Measurements from ENCODE around the gene SLC1A4.
"Not testable (repeated sequence)": the region's sequence is repeated elsewhere in the genome, so short reads cannot be mapped to it uniquely, and the experiment has no call there.

The SLC1A4 gene

DNA sequence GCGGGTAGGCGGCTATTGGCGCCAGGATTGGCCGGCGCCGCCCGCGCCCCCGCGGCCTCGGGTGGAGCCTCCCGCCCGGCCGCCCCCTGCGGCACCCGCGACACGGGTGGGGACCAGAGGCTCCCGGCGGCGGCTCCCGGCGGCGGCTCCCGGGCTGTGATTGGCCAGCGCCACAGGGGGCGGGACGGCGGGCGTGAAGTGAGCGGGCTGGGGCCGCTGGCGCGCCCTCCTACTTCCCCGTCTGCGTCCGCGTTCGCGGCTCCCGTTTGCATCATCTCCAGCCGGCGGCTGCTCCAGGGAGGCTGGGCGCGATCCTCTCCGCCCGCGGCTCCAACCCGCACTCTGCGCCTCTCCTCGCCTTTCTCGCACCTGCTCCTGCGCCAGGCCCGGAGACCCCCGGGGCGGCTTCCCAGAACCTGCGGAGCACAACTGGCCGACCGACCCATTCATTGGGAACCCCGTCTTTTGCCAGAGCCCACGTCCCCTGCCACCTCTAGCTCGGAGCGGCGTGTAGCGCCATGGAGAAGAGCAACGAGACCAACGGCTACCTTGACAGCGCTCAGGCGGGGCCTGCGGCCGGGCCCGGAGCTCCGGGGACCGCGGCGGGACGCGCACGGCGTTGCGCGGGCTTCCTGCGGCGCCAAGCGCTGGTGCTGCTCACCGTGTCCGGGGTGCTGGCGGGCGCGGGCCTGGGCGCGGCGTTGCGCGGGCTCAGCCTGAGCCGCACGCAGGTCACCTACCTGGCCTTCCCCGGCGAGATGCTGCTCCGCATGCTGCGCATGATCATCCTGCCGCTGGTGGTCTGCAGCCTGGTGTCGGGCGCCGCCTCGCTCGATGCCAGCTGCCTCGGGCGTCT, at the start of gene SLC1A4:
SLC1A4 (plus strand) TSS at position 274 of the 856 bp plus-strand sequence; CDS start at position 519, 245 bp downstream.
- peak; percentile 86 for DNase-seq

DNA sequence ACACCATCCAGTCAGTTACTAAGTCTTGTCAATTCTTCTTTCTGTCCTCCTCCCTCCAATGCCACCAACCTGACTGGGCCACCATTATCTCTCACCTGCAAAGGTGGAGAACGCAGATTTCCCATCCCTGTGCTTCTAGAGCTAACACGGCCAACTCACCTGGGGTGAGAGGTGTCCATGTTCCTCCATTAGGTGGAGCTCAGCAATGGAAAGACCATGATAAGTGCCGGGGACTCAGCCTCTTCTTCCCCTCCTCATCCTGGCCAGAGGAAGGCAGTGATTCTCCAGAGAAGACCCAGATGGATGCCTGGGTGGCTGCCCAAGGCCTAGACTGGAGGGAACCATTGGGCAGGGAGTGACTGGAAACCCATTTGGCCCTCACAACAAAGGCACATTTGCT, 48.1 kb upstream of the SLC1A4 start:
- DNase-seq = no peak

DNA sequence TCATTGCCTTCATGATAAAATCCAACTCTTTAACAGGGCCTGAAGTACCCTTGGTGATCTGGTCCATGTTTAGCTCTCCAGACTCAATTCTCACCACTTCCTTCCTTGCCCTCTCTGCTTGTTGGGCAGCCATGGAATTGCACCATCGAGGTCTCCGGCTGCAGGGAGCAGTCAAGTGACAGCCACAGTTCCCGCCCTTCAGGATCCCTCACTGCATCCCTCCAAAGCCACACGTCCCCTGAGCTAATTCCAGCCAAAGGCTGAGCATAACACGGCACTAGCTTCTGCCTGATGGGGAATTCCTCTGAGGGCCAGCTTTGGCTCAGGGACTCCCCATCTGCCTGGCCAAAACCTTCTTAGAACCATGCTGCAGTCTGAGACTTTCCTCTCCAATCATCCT, 47.4 kb upstream of the SLC1A4 start:
- no peak for DNase-seq

DNA sequence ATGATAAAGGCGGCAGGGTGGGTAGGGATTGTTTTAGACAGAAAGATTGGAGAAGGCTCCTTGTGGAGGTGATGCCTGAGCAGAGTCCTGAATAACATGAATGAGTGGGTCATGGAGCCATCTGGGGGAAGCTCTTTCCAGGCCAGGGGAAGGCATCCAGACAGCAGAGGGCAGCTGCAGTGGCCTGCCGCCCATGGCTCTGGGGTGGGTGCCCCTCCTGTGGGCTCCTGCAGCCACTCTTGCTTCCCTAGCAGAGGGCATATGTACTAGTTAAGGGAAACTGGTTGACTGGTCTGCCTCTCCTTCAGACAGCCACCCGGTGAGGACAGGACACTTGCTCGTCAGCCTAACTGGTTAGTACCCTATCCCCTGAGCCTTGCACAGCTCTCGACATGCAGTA, 46.5 kb upstream of the SLC1A4 start:
- DNase-seq = no peak

DNA sequence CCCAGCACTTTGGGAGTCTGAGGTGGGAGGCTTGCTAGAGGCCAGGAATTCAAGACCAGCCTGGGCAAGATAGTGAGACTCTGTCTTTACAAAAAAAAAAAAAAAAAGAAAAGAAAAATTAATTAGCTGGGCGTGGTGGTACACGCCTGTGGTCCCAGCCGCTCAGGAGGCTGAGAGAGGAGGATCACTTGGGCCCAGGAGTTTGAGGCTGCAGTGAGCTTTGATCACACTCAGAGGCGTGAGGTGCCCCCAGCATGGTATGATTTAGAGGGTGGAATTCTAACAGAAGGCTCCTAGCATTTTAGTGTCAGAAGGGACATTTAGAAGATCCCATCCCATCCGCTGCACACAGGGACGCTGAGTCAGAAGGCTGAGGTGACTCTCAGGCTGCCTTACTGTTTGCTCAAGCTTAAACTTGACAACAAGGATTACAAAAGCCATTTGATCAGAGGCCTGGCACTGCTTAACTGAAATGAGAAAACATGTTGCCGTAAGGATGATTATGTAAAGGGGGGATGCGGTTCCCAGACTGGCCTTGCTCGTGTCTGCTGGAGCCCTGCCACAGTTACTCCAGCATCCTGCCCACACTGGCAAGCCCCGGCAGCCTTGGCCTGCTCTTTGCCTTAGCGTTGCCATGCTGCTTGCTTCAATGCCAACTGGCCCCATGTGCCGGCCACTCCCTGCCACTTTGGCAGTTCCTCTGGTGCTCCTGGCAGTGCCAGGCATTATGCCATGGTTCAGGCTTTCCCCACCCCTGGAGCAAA, 45.6 kb upstream of the SLC1A4 start:
- DNase-seq = no peak

DNA sequence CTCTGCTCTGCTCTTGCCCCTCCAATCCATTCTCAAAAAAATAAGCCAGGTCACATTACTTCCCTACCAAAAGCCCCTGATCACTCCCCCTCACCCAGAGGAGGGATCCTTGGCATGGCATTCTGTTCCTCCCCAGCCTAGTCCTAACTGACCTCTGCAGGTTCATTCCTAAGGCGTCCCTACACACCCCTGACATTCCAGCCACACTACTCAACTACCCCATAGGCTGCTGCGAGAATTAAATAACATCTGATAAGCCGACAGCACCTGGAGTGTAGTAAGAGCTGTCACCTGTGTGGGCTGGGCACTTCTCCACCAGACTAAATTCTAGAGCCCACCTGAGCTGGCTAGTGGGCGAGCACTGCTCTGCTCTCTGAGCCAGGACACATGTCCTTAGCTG, 44.7 kb upstream of the SLC1A4 start:
- no peak for DNase-seq

DNA sequence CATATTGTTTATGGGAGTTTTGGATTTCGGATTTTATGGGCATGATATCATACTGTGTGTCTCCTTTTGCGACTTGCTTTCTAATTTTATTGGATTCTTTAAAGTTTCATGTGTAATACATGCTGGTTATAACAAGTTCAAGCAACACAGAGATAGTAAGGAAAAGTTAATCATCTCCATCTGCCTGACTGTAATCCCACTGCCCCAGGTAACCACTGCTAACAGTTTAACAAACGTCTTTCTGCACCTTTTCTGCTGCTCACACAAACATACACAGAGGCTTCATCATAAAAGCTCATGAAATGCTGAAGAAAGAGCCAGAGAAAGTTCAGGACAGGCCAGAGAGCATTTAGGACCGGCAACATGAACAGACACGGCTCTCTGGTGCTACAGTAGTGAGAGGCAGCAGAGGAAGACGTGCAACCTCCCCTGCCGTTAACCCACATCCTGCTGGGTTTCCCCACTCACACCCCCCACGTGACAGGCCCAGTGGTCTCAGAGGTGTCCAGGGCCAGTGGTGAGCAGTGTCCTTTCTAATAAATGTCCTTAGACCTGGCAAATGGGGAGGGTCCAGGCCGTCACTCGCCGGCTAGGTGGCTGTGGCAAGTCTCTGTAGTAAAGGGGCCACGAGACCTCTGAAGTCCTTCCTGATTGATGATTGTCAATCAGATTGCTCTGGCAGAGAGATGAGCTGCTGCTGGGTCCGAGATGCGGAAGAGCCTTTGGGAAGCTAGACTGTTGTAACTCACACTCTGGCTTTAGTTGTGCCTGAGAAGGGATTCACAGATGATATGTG, 43.0 kb upstream of the SLC1A4 start:
- peak; percentile 50 for DNase-seq

DNA sequence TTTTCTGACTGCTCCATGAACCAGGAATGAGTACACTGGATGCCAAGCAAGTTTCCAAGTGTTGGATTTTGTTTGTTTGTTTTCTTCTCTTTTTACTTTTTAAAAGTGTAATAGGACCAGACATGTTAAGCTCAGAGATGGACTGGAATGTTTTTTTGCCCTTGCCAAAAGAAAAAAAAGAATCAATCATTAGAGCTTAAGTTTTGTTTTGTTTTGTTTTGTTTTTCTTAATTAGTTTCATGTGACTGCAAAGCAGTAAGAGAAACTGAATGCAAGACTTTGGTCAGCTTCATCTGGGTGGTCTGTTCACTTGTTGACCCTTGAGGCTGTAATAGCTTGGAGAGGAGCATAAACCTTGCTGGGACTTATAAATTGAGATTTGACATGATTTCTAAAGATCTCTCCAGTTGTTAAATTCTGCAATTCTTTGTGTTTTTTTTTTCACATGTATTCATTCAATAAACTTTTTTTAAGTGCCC, 42.4 kb upstream of the SLC1A4 start:
- no peak for DNase-seq

DNA sequence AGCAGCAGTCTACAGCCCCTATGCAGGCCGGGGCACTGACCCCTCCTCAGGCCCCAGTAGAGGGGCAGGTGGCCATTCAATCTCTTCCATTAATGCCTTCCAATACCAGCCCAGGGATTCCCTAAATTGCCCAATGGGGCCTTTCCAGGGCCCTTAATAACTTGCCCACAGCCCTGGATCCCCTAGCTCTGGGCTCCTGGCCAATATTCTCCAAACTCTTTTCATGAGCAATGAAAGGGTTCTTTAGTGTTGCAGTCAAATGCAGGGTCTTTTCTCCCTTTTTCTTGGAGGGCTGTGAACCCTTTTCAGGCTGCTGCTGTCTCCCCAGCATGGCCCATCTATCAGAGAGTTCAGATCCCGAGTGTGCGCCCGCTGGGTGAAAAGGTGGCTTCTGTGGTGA, 41.3 kb upstream of the SLC1A4 start:
- DNase-seq = no peak

DNA sequence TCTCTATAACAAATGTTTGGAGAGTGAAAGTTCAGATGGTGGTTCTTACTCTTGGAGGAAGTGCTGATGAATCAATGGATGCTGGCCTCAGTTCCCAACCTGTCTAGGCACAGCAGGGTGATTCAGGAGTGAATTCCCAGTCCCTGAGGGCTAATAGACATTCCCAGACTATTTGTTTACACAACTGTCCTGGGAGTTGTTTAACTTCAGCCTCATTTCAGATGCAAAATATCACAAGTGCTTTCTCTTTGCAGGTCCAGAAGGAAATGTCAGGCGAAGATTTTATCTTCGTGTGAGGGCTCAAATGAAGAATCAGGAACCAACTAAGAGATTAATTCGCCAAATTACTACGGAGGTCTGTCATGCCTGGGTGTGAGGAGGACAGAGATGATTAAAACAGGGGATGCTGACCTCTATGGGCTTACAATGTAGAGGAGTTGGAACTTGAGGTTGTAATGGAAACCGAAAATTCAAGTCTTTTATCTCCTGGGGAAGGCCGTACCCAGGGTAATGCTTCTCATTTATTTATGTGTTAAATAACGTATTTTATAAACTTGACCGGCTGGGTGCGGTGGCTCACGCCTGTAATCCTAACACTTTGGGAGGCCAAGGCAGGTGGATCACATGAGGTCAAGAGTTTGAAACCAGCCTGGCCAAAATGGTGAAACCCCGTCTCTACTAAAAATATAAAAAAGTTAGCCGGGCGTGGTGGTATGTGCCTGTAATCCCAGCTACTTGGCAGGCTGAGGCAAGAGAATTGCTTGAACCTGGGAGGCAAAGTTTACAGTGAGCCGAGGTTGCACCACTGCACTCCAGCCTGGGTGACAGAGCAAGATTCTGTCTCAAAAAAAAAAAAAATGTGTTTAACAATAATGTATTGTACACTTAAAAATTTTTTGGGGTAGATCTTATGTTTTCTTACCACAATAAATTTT, 38.7 kb upstream of the SLC1A4 start:
- DNase-seq = no peak

DNA sequence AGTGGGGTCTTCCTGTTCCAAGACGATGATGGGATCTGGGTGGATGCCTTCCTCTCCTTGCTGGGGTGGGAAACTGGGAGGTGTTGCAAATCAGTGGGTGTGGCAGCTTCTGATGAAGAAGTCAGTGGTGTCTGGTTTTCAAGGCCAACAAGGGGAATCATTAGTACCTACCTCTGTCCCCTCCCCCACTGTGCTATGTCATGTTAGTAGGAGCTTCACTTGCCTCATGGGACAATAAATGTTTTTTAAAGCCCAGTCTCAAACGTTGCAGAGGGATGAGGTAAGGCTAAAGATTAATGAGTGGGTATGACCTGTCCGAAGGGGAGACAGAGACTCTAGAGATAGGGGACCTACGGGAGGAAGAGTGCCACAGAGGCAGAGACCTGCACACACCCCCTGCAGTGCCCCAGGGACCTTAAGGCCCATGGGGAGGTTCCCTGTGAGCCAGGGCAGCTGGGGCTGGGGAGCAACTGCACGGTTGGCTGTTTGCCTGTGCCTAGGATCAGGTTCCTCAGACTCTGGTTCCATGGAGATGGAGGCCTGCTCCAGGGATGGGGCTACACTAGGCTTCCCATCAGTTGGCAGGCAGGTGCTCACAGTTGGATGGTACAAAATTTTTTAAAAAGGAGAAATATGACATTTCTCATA, 37.8 kb upstream of the SLC1A4 start:
- DNase-seq = no peak

DNA sequence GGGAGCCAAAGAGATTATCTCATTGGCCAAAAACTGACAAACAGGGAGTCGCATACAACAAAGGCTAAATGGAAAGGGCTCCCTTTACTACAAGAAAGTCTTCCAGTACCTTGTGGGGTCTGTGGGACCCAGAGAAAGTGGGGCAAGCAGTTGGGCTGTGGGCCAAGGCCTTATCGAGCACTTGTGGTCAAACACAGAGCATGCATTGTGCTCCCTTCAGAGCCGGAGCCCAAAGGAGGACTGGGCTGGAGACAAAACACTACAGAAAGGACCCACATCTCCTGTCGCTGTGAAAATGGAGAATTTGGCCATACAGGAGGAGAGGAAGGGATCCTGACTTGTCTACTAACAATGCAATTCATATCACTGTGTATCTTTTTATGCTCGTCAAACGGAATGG, 37.1 kb upstream of the SLC1A4 start:
- no peak for DNase-seq

DNA sequence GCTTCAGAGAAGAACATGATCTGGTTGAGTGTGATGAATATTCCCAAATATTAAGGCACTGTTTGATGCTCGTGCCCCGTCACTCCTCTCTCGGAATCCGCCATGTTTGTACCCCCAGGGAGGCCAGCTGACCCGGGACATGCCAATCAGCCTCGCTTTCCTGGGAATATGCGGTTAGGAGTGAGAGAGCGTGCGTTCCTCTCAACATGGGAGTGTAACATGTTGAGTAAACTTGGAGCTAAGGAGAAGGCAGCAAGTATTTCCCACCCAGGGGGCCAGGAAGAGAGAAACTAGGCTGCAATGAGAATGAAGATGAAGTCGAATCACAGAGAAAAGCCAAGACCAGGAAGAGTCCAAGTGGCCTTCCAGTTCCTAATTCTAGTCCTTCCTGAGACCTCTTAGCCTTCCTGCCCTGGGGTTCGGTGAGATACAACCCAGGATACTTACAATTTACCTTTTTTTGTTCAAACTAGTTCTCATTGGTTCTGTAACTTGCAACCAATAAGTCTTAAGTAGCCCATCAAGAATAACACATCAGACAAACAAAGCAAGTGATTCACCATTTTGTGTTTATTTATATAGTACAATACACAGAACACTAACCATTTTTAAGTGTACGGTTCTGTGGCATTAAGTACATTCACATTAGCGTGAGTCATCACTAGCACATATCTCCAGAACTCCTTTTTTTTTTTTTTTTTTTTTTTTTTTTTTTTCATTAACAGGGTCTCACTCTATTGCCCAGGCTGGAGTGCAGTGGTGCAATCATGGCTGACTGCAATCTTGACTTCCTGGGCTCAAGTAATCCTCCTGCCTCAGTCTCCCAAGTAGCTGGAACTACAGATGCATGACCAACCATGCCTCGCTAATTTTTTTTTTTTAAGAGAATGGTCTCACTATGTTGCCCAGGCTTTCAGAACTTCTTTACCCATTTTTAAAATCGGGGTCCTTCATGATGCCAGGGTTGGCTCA, 36.4 kb upstream of the SLC1A4 start:
- DNase-seq = no peak

DNA sequence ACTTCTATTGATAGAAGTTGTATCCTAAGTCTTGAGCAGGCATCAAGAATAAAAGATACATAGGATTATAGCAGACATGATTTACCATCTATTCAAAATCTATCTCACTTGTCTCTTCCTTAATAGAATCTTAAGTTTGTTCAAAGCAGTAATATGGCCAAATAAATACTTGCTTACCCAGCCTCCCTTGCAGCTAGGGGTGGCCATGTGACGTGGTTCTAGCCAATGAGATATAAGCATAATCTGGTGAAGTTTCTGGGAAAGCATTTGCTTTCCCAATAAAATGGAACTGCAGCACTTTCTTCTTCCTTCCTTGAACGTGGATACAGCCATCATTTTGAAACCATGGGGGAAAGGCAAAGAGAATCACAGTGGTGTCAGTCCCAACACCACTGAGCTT, 33.7 kb upstream of the SLC1A4 start:
- no peak for DNase-seq

DNA sequence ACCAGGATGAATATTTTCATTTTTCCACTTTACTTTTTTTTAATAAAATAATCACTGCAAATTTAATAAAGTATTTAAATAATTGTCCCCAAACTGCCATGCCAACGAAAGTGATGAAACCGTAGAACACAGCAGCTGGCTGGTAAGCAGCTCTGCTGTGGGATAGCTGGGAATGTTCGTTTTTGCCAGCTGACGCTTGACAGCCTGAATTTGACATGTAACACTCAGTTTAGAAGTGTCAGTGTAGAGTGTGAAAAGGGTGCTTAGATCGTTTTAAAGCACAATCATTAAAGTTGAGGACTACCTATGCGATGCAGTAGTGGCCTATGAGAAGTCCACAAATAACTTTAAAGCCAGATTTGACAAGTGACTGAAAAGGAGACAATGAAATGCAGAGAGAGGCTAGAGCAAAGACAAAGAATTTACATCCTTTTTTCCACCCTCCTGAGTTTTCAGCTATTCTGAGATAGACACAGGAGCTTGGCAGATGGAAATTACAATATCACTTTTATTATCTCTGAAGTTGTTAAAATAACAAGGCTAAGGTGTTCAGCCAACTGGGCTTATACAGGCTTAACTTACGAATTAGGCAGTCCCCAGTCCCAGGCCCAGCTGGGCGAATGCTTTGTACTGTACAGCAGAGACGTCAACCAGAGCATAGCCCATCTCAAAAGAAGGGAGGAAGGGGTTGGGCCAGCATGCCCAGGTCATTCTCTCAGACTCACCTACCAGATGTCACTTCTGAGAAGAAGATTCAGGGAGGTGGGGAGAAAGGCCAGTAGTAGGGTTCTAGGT, 31.9 kb upstream of the SLC1A4 start:
- DNase-seq = no peak

DNA sequence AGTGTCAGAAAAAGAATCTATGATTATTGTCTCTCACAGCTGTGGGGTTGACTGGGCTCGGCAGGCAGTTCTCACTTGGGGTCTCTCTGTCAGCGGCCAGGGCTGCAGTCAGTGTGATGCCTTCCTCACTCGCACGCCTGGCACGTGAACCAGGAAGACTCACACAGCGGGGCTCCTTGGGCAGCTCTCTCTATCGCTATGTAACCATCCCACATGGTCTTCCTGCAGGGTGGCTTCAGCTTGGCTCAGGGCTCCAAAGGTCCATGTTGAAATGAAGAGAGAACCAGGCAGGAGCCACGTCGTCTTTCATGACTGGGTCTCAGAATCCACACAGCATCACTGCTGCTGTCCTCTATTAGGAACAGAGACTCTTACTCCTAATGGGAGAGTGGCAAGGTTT, 30.6 kb upstream of the SLC1A4 start:
- DNase-seq = no peak

DNA sequence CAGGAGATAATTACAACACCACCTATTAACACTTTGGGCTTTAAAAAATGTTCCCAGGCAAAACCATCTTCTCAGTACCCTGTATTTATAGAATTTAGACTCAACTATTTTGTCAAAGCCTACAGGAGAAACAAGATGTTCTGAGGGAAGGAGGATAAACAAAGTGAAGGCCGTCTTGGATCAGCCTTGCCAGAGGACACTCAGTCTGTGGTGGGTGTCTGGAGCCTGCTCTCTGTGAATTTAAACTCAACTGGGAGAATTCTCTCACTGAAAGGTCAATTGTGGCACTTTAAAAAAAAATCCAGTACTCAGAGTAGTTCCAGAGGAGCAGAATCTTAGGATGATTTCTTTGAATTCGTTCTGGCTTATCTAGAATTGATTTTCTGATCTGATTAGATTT, 28.4 kb upstream of the SLC1A4 start:
- DNase-seq = no peak

DNA sequence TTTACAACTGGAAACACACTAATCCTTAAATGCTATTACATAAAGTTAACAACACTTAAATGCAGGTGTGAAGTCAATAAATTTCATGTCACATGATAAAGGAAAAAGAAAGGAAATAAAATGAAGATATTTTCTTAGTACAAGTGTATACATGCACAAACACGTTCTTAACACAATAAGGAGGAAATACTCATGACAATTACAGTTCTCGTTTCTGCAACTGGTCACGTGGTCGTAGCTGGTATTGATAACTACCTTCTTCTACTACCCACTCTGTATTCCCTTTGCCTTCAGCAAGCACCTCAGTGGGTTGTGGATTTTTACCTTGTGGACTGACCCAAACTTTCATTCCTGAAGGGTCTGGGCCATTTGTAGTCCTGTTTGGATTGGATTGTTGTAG, 26.1 kb upstream of the SLC1A4 start:
- DNase-seq = not testable (repeated sequence)

DNA sequence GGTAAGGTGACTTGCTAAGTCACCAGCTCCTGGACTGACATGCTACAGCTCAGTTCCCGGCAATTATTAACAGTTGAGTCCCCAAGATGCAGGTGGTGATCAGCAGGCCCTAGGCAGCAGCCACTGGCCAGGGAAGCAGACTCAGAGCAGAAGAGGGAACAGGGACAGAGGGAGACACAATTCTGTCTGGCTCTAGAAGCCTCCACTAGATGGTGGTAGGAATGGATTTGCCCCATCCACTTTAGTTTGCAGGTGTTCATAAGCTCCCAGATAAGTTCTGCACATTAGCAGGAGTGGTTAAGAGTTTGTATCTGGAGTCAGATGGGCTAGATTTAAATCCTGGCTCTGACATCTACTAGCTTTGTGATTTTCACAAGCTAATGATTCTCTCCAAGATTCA, 25.5 kb upstream of the SLC1A4 start:
- no peak for DNase-seq

DNA sequence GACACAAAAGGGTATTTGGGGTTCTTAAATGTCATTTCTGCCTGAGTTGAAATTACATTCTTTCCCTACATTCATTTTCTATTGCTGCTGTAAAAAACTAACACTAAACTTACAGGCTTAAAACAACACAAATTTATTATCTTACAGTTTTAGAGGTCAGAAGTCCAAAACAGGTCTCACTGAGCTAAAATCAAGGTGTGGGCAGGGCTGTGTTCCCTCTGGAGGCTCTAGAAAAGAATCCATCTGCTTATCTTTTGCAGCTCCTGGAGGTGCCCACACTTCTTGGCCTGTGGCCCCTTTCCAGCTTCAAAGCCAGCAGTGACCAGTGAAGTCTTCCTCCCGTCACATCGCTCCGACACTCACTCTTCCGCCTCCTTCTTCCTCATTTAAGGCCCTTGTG, 23.2 kb upstream of the SLC1A4 start:
- DNase-seq = no peak

Data from stimulated activated CD4-positive, alpha-beta T cell treated with anti-CD3 and anti-CD28 coated beads, Interleukin-4, amount 100 ng/mL, for 24 hours (primary cell).